Omental fat pad (tissue), 4 donors: ENCODE data around the gene RAE1. TPM values are rescaled to one million over a fixed set of nuclear protein-coding genes. Genes with fewer than 3 reads are reported as not detected.

Source experiments
- ATAC-seq: fragments of 150-250 bp; one replicate; pipeline ENCODE4 v1.9.1; 2016; ENCODE audit warnings: mild to moderate bottlenecking, moderate library complexity; ENCODE audit not compliant: low FRiP score
- DNase-seq: peaks from one replicate; pipeline ENCODE4 v3.0.0-alpha.2; 2019; ENCODE audit warnings: low spot score
- CTCF ChIP-seq, 3 donors: fragments of 450-650 bp; IDR thresholded peaks; one replicate each; pipeline ENCODE4 v1.5.1; 2016 to 2017; ENCODE audit warnings: antibody characterized with exemption in 3 of 3, mild to moderate bottlenecking in 3 of 3, moderate library complexity in 2 of 3
- total RNA-seq, 4 donors: library from RNA; depleted of rRNA; stranded (reverse); fragments of >200 nt; gene quantifications; one replicate each; pipeline ENCODE4 v1.1.0, GENCODE V29; 2016

RAE1 gene
- total RNA-seq, 4 donors from 2014 or later = 13.9 to 32.9 (median 17.2) TPM

GRCh38 chr20:57421253-57422220 is 70.5 kb downstream of the RAE1 start:
- ATAC-seq = peak; percentile 9
- no peak for TF ChIP-seq CTCF (IDR thresholded peaks at IDR 0.05)

GRCh38 chr20:57422254-57422653 is 71.2 kb downstream of the RAE1 start:
- ATAC-seq = no peak
- DNase-seq = no peak
- no peak for TF ChIP-seq CTCF (IDR thresholded peaks at IDR 0.05)

More at GRCh38 chr20:57421253-57422220, 70.5 kb downstream of the RAE1 start:
- DNase-seq = no peak

- no peak for DNase-seq
- no peak for TF ChIP-seq CTCF (IDR thresholded peaks at IDR 0.05)
- ATAC-seq = no peak
Observed at GRCh38 chr20:57425150-57426013, 74.3 kb downstream of the RAE1 start.

- no peak for DNase-seq
- no peak for ATAC-seq
- no peak for TF ChIP-seq CTCF (IDR thresholded peaks at IDR 0.05)
Observed at GRCh38 chr20:57426271-57426689, 75.2 kb downstream of the RAE1 start.

GRCh38 chr20:57426831-57427230 is 75.8 kb downstream of the RAE1 start:
- ATAC-seq = no peak

More at GRCh38 chr20:57426831-57427230, 75.8 kb downstream of the RAE1 start:
- TF ChIP-seq CTCF (IDR thresholded peaks at IDR 0.05) = no peak
- no peak for DNase-seq
